Vagina (tissue), 2 donors: ENCODE measurements around the gene AGBL4. TPM values are rescaled to one million over a fixed set of nuclear protein-coding genes. Genes with fewer than 3 reads are reported as not detected.

ENCODE experiments used
- DNase-seq, 2 donors: peaks; one replicate each; pipeline ENCODE4 v3.0.0-alpha.2; 2017; ENCODE audit errors: extremely low spot score in 2 of 2
- H3K27ac ChIP-seq: fragments of 200-600 bp; sonication (generic); one replicate; pipeline ENCODE4 v1.5.1; 2019
- H3K27me3 ChIP-seq: fragments of 200-600 bp; sonication (generic); one replicate; pipeline ENCODE4 v1.5.1; 2019
- H3K36me3 ChIP-seq, 2 donors: fragments of 200-600 bp; sonication (generic); one replicate each; pipeline ENCODE4 v1.5.1; 2017 to 2019
- H3K4me1 ChIP-seq: fragments of 200-600 bp; sonication (generic); one replicate; pipeline ENCODE4 v1.5.1; 2019
- H3K4me3 ChIP-seq, 2 donors: fragments of 200-600 bp; sonication (generic); 1 replicate in 1 of 2; 2 replicates in 1 of 2; pipeline ENCODE4 v1.5.1; 2016 to 2019
- H3K9me3 ChIP-seq: fragments of 200-600 bp; sonication (generic); one replicate; pipeline ENCODE4 v1.5.1; 2019
- POLR2A ChIP-seq, 2 donors: fragments of 450-650 bp; IDR thresholded peaks; one replicate each; pipeline ENCODE4 v1.6.1; 2017; ENCODE audit warnings: antibody characterized with exemption in 2 of 2, mild to moderate bottlenecking in 2 of 2, moderate library complexity in 2 of 2
- POLR2AphosphoS5 ChIP-seq, 2 donors: sonication (generic); formaldehyde crosslinking; IDR thresholded peaks; one replicate each; pipeline ENCODE4 v1.9.0; 2017; ENCODE audit warnings: antibody characterized with exemption in 2 of 2, mild to moderate bottlenecking in 2 of 2, low read depth in 1 of 2; ENCODE audit not compliant: insufficient read depth in 1 of 2
- intact Hi-C: fragments of 100-400 bp; cut with DNase I; formaldehyde crosslinking; loops from one replicate; pipeline ENCODE4 v1.15.1; 2023
- total RNA-seq: library from RNA; depleted of rRNA; stranded (reverse); fragments of >200 nt; gene quantifications from one replicate; pipeline ENCODE4 v1.2.3, GENCODE V29; 2016
- TF ChIP-seq, protein P1 (sequence below), 3 experiments: fragments of 450-650 bp in 2 of 3; fragments of 200-600 bp in 1 of 3; sonication (generic) in 1 of 3; IDR thresholded peaks; one replicate each; pipeline ENCODE4 v1.5.1; 2017 to 2019; ENCODE audit warnings: antibody characterized with exemption in 3 of 3, mild to moderate bottlenecking in 2 of 3, moderate library complexity in 2 of 3

AGBL4 gene
- total RNA-seq, 1 donor from 2014 or later: not detected

GRCh38 chr1:48675251-48675650 is 1348.5 kb downstream of the AGBL4 start:
- Histone ChIP-seq H3K27me3 (no peaks in the 10 kb centered on the region), H3K27ac (no peak overlapping the region), H3K4me3 (no peak overlapping the region), H3K4me1 (peaks cover 10% of the 10 kb centered on the region), H3K36me3 (no peaks in the 10 kb centered on the region), H3K9me3 (no peaks in the 10 kb centered on the region)
- no peak for DNase-seq
- TF ChIP-seq POLR2AphosphoS5 (IDR thresholded peaks at IDR 0.05; ENCODE audit: insufficient read depth in 1 of 2, low read depth in 1 of 2) (no peak), POLR2A (IDR thresholded peaks at IDR 0.05) (no peak)
- TF ChIP-seq, protein P1, sequence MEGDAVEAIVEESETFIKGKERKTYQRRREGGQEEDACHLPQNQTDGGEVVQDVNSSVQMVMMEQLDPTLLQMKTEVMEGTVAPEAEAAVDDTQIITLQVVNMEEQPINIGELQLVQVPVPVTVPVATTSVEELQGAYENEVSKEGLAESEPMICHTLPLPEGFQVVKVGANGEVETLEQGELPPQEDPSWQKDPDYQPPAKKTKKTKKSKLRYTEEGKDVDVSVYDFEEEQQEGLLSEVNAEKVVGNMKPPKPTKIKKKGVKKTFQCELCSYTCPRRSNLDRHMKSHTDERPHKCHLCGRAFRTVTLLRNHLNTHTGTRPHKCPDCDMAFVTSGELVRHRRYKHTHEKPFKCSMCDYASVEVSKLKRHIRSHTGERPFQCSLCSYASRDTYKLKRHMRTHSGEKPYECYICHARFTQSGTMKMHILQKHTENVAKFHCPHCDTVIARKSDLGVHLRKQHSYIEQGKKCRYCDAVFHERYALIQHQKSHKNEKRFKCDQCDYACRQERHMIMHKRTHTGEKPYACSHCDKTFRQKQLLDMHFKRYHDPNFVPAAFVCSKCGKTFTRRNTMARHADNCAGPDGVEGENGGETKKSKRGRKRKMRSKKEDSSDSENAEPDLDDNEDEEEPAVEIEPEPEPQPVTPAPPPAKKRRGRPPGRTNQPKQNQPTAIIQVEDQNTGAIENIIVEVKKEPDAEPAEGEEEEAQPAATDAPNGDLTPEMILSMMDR (IDR thresholded peaks at IDR 0.05): no peak
- intact Hi-C loops: no loop called here

DNA sequence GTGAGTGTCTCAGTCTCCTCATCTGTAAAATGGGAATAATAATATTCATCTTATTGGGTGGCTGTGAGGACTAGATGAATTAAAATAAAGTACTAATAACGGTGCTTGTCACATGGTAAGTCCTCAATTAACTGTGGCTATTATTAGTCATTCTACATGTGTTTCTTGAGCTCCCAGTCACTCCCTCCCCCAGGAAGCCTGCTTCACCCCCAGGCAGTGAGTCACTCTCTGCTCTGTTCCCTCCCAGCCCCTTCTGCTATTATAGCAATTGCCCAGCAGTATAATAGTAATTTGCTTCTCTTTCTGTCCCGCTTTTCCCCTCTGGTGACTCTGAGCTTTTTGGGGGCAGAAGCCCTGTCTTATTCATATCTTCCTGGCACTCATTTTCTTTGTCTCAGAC is 1349.1 kb downstream of the AGBL4 start:
- H3K27ac ChIP-seq: no peak overlapping the region
- H3K9me3 ChIP-seq: no peaks in the 10 kb centered on the region
- no peak for DNase-seq
- intact Hi-C loops: no loop called here
- TF ChIP-seq POLR2A (IDR thresholded peaks at IDR 0.05) (no peak), POLR2AphosphoS5 (IDR thresholded peaks at IDR 0.05; ENCODE audit: insufficient read depth in 1 of 2, low read depth in 1 of 2) (no peak)
- TF ChIP-seq, protein P1 (IDR thresholded peaks at IDR 0.05): no peak
- no peaks in the 10 kb centered on the region for H3K27me3 ChIP-seq
- no peak overlapping the region for H3K4me3 ChIP-seq
- peaks cover 9% of the 10 kb centered on the region for H3K4me1 ChIP-seq
- no peaks in the 10 kb centered on the region for H3K36me3 ChIP-seq

DNA sequence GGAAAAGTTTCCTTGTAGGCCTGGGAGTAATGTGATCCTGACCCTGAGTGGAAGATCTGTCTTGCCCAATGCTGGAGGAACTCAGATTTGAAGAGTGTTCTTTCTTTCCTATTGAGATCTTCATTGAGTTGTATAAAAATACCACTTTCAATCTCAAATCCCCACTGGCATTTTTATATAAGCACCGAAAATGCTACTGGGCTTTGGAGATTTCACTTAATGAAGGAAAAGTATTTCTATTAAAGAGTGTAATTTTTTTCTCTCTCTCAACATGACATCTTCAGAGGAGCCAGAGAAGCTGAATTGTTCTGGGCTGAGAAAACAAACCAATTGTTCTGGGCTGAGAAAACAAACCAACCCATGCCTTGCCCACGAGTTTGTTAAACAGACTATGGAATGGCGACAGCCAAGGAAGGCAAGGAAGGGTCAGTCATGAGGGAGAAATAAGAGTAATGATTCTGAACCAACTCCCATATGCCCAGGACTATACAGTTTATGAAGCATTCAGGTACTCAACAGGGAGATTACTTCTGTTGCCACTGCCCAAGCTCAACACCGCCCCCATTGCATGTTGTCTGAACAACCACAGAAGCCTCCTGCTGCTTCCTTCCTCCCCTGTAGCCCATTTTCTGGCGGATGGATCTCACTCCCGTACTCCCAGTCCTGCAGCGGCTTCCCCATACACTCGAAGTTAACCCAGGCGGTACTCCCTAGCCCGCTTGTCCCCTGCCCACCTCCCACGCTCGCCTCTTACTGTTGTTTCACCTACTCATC is 1350.2 kb downstream of the AGBL4 start:
- Histone ChIP-seq H3K27me3 (no peaks in the 10 kb centered on the region), H3K4me3 (no peak overlapping the region), H3K9me3 (no peaks in the 10 kb centered on the region), H3K36me3 (no peaks in the 10 kb centered on the region), H3K27ac (no peak overlapping the region), H3K4me1 (no peaks in the 10 kb centered on the region)
- TF ChIP-seq POLR2A (IDR thresholded peaks at IDR 0.05) (no peak), POLR2AphosphoS5 (IDR thresholded peaks at IDR 0.05; ENCODE audit: insufficient read depth in 1 of 2, low read depth in 1 of 2) (no peak)
- TF ChIP-seq, protein P1 (IDR thresholded peaks at IDR 0.05): no peak
- intact Hi-C loops: no loop called here
- no peak for DNase-seq

- intact Hi-C loops: no loop called here
- TF ChIP-seq POLR2AphosphoS5 (IDR thresholded peaks at IDR 0.05; ENCODE audit: insufficient read depth in 1 of 2, low read depth in 1 of 2) (no peak), POLR2A (IDR thresholded peaks at IDR 0.05) (no peak)
- TF ChIP-seq, protein P1 (IDR thresholded peaks at IDR 0.05): no peak
- Histone ChIP-seq H3K27me3 (no peaks in the 10 kb centered on the region), H3K27ac (no peak overlapping the region), H3K9me3 (no peaks in the 10 kb centered on the region), H3K36me3 (no peaks in the 10 kb centered on the region), H3K4me1 (no peaks in the 10 kb centered on the region), H3K4me3 (no peak overlapping the region)
- DNase-seq: no peak
Measured at GRCh38 chr1:48671578-48671977, 1352.2 kb downstream of the AGBL4 start.
